Endodermal cell (in vitro differentiated cells): ENCODE data around the gene PAIP2. TPM values are rescaled to one million over a fixed set of nuclear protein-coding genes. Genes with fewer than 3 reads are reported as not detected.

Experiments used
- DNase-seq: peaks from one replicate; pipeline ENCODE4 v3.0.0-alpha.2; 2017
- H3K27ac ChIP-seq: 2 replicates; pipeline ENCODE4 v1.5.1; 2013; ENCODE audit warnings: mild to moderate bottlenecking, low read depth, low read length, moderate library complexity
- H3K27me3 ChIP-seq: 2 replicates; pipeline ENCODE4 v1.6.1; 2013; ENCODE audit warnings: mild to moderate bottlenecking, low read length, moderate library complexity; ENCODE audit not compliant: insufficient read depth, control insufficient read depth, poor library complexity, severe bottlenecking
- H3K36me3 ChIP-seq: 2 replicates; pipeline ENCODE4 v1.7.0; 2013; ENCODE audit warnings: mild to moderate bottlenecking, low read length, moderate library complexity; ENCODE audit not compliant: control insufficient read depth, insufficient read depth
- H3K4me1 ChIP-seq: one replicate; pipeline ENCODE4 v1.7.0; 2013; ENCODE audit warnings: low read length; ENCODE audit not compliant: control insufficient read depth, insufficient read depth
- H3K4me3 ChIP-seq: 2 replicates; pipeline ENCODE4 v1.5.1; 2013; ENCODE audit warnings: mild to moderate bottlenecking, low read length, moderate library complexity
- H3K9ac ChIP-seq: 2 replicates; pipeline ENCODE4 v1.6.1; 2013; ENCODE audit warnings: mild to moderate bottlenecking, low read length, moderate library complexity; ENCODE audit not compliant: poor library complexity, severe bottlenecking; ENCODE audit errors: extremely low read depth
- H3K9me3 ChIP-seq: 2 replicates; pipeline ENCODE4 v1.6.1; 2013; ENCODE audit warnings: mild to moderate bottlenecking, low read length, moderate library complexity; ENCODE audit not compliant: control insufficient read depth
- H3K27ac Mint-ChIP-seq: 2 replicates; pipeline ENCODE4 v1.8.0; 2020; ENCODE audit warnings: mixed read lengths
- H3K27me3 Mint-ChIP-seq: 2 replicates; pipeline ENCODE4 v1.8.0; 2021; ENCODE audit warnings: mild to moderate bottlenecking, mixed read lengths; ENCODE audit not compliant: insufficient read depth
- H3K36me3 Mint-ChIP-seq: 2 replicates; pipeline ENCODE4 v1.8.0; 2020; ENCODE audit warnings: low read depth, mixed read lengths
- H3K4me1 Mint-ChIP-seq: 2 replicates; pipeline ENCODE4 v1.8.0; 2020; ENCODE audit warnings: mixed read lengths
- H3K4me3 Mint-ChIP-seq: 2 replicates; pipeline ENCODE4 v1.8.0; 2020; ENCODE audit warnings: mild to moderate bottlenecking, moderate library complexity, mixed read lengths
- H3K9me3 Mint-ChIP-seq: 2 replicates; pipeline ENCODE4 v1.8.0; 2020; ENCODE audit warnings: mild to moderate bottlenecking, mixed read lengths
- CTCF ChIP-seq: fragments of 200-600 bp; sonication (generic); conservative IDR thresholded peaks from 2 replicates; pipeline ENCODE4 v1.5.0; 2021; ENCODE audit warnings: antibody characterized with exemption, mild to moderate bottlenecking
- WGBS, 2 experiments: methylation state at CpG; one replicate each; pipeline versions ENCODE4 v1.1.5 to v1.1.7; 2013; ENCODE audit warnings: missing lambda C conversion rate in 2 of 2, mixed read lengths in 1 of 2; ENCODE audit not compliant: insufficient coverage in 1 of 2, insufficient read length in 1 of 2; 5-methylcytosine and 5-hydroxymethylcytosine counted together
- total RNA-seq, 2 donors: library from RNA; stranded (reverse); fragmentation: NEBNext Ultra II Directional in 1 of 2; extraction: Animal tissue kit (Norgen Biotek cat#: 25700) in 1 of 2; gene quantifications; 2 replicates in 1 of 2; 3 replicates in 1 of 2; pipeline ENCODE4 v1.2.1, GENCODE V29; 2021

Gene PAIP2
- total RNA-seq, 2 donors from 2014 or later = 128 to 142 TPM

GRCh38 chr5:139390639-139391569, 49.2 kb downstream of the PAIP2 start:
- H3K27me3 ChIP-seq = peaks cover 23% of the 10 kb centered on the region
- peak overlapping the region; percentile 68 for H3K4me3 Mint-ChIP-seq
- H3K9me3 Mint-ChIP-seq = no peaks in the 10 kb centered on the region
- no peak overlapping the region for H3K9ac ChIP-seq
- WGBS, 2 experiments = 88 to 92% methylated on average over 5 to 10 of the region's 10 CpGs
- no peaks in the 10 kb centered on the region for H3K36me3 Mint-ChIP-seq
- TF ChIP-seq CTCF = no peak
- H3K36me3 ChIP-seq = no peaks in the 10 kb centered on the region
- H3K27me3 Mint-ChIP-seq = peaks cover 21% of the 10 kb centered on the region
- H3K27ac Mint-ChIP-seq = no peak overlapping the region
- no peak overlapping the region for H3K27ac ChIP-seq
- no peaks in the 10 kb centered on the region for H3K4me1 ChIP-seq
- no peaks in the 10 kb centered on the region for H3K9me3 ChIP-seq
- peak; percentile 56 for DNase-seq
- H3K4me1 Mint-ChIP-seq = peaks cover 18% of the 10 kb centered on the region
- no peak overlapping the region for H3K4me3 ChIP-seq

- no peaks in the 10 kb centered on the region for H3K9me3 ChIP-seq
- H3K4me1 ChIP-seq = peaks cover 2% of the 10 kb centered on the region
- peaks cover 23% of the 10 kb centered on the region for H3K27me3 ChIP-seq
- peak overlapping the region; percentile 68 for H3K4me3 Mint-ChIP-seq
- H3K9me3 Mint-ChIP-seq = no peaks in the 10 kb centered on the region
- H3K36me3 Mint-ChIP-seq = no peaks in the 10 kb centered on the region
- H3K27me3 Mint-ChIP-seq = peaks cover 21% of the 10 kb centered on the region
- no peak for DNase-seq
- H3K4me3 ChIP-seq = no peak overlapping the region
- TF ChIP-seq CTCF = no peak
- no peaks in the 10 kb centered on the region for H3K36me3 ChIP-seq
- no peak overlapping the region for H3K27ac ChIP-seq
- no peak overlapping the region for H3K9ac ChIP-seq
- peak overlapping the region; percentile 44 for H3K27ac Mint-ChIP-seq
- 83 to 88% methylated on average over 11 to 33 of the region's 33 CpGs for WGBS, 2 experiments
- peaks cover 26% of the 10 kb centered on the region for H3K4me1 Mint-ChIP-seq
Observed at GRCh38 chr5:139391570-139392323, 50.1 kb downstream of the PAIP2 start.

- Histone ChIP-seq H3K4me1 (peaks cover 7% of the 10 kb centered on the region), H3K4me3 (peak overlapping the region; percentile 75), H3K9me3 (no peaks in the 10 kb centered on the region), H3K27me3 (peaks cover 23% of the 10 kb centered on the region), H3K27ac (no peak overlapping the region), H3K9ac (no peak overlapping the region), H3K36me3 (no peaks in the 10 kb centered on the region)
- Mint-ChIP-seq H3K36me3 (peaks cover 3% of the 10 kb centered on the region), H3K27me3 (peaks cover 21% of the 10 kb centered on the region), H3K4me1 (peaks cover 32% of the 10 kb centered on the region), H3K4me3 (peak overlapping the region; percentile 68), H3K27ac (no peak overlapping the region), H3K9me3 (no peaks in the 10 kb centered on the region)
- 28 to 46% methylated on average over 15 to 36 of the region's 36 CpGs for WGBS, 2 experiments
- DNase-seq = no peak
- no peak for TF ChIP-seq CTCF
Observed at GRCh38 chr5:139392324-139392677, 50.6 kb downstream of the PAIP2 start.
